ENCODE data around the gene MARCHF3.

DNA sequence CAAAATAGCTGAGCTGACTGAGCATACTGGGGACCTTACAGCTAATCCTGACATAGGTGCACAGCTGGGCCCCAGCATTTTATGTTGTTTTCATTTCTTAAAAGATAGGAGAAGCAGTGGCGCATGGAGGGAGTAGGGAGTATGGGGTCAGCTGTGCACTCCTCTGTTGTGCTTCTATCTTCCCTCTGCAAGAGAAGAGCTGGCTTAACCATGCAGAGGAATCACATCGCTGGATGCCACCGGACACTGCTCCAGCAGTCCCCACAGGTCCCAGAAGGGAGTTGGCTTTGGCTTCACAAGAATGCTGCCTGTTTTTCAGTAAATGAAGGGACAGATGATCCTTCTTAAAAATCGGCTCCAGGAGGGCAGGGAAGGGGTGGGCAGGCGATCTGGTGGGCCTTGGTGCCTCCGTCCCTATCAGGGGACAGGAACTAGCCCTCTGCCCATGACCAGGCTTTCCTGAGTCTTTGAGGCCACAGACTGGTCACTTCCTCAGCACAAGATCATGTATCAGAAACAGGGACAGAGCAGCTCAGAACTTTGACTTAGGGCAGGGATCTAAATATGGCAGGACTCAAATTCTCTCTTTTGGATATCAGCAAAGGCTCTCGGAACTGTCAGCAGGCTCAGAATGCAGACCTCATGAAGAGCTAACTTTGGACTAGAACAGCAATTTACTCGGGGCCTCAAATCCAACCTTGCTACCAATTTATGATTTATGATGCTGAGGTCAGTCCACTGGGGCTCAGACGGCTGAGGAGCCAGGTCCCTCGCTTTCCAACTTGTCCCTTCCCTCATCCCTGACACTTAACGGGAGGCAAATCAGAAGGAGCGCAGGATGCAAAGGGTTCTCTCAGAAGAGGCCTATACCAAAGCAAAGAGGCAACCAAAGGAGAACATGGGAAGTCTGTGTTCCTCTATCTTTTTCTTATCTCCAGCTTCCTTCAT, 47.2 kb downstream of the MARCHF3 start:
- no peak for TF ChIP-seq POLR2A (IDR thresholded peaks at IDR 0.05; ENCODE audit: low read length)
- no peak for TF ChIP-seq EHMT2 (IDR thresholded peaks at IDR 0.05; ENCODE audit: low read depth)
- TF ChIP-seq, protein P1, sequence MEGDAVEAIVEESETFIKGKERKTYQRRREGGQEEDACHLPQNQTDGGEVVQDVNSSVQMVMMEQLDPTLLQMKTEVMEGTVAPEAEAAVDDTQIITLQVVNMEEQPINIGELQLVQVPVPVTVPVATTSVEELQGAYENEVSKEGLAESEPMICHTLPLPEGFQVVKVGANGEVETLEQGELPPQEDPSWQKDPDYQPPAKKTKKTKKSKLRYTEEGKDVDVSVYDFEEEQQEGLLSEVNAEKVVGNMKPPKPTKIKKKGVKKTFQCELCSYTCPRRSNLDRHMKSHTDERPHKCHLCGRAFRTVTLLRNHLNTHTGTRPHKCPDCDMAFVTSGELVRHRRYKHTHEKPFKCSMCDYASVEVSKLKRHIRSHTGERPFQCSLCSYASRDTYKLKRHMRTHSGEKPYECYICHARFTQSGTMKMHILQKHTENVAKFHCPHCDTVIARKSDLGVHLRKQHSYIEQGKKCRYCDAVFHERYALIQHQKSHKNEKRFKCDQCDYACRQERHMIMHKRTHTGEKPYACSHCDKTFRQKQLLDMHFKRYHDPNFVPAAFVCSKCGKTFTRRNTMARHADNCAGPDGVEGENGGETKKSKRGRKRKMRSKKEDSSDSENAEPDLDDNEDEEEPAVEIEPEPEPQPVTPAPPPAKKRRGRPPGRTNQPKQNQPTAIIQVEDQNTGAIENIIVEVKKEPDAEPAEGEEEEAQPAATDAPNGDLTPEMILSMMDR (IDR thresholded peaks at IDR 0.05): no peak
- TF ChIP-seq JUNB (IDR thresholded peaks at IDR 0.05): no peak
- no peak for TF ChIP-seq CHD2 (IDR thresholded peaks at IDR 0.05; ENCODE audit: low read length, partially characterized antibody)
- no peak for TF ChIP-seq KDM1A (IDR thresholded peaks at IDR 0.05; ENCODE audit: low read depth)
- TF ChIP-seq RFX5 (IDR thresholded peaks at IDR 0.05): no peak
- no peak for TF ChIP-seq CEBPB (IDR thresholded peaks at IDR 0.05)
- no peak for TF ChIP-seq RAD21 (conservative IDR thresholded peaks at IDR 0.05 in 1 of 2, IDR thresholded peaks at IDR 0.05 in 1 of 2)
- TF ChIP-seq MYC (IDR thresholded peaks at IDR 0.05; ENCODE audit: borderline replicate concordance, low read length): no peak
- TF ChIP-seq ZFP36 (IDR thresholded peaks at IDR 0.05; ENCODE audit: borderline replicate concordance, partially characterized antibody): no peak
- TF ChIP-seq NR3C1 (IDR thresholded peaks at IDR 0.05): no peak
- TF ChIP-seq NFE2L2 (conservative IDR thresholded peaks at IDR 0.05; ENCODE audit: low read length): no peak

Measured in A549 (cell line).